Measurements from ENCODE around the gene LEF1.
A peak's percentile ranks its signal among the peaks of the same experiment; 100 is the strongest.

Gene LEF1

DNA sequence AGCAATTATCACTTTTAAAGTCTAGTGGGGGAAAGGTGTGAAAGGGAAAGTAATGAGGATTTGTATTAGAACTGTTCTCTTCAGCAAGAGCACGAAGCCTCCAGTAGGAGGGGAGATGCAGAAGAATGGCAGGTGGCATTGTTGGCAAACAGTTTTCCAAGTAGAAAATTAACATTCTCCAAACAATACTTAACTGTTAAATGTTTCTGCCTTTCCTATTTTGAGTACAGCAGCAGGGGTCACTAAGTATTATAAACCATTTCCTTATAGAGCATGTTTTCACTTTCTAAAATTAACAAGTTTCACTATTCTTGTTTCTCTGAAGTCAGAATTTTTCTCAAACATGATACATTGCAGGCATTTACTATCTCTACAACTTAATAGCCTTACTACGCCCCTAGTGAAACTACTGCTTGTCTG lies 58.7 kb downstream of the LEF1 start:
- no peak for DNase-seq (ENCODE audit: low read depth)

DNA sequence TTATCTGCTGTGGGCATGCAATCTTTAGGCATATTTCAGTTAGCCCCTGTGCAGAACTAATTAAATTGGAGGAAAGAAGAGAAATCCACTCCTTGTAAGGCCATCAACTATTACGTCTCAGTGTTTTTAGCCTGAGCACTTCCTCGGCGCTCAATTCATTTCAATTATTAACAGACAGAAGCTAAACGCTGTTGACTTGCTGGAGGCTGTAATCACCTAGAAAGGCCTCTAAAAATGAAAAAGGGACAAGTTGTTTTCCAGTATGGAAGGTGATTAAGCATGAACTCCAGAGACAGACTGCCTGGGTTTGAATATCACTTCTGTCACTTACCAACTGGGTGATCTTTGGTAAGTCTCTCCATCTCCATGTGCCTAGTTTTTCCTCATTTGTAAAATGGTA lies 59.6 kb downstream of the LEF1 start:
- no peak for DNase-seq (ENCODE audit: low read depth)

DNA sequence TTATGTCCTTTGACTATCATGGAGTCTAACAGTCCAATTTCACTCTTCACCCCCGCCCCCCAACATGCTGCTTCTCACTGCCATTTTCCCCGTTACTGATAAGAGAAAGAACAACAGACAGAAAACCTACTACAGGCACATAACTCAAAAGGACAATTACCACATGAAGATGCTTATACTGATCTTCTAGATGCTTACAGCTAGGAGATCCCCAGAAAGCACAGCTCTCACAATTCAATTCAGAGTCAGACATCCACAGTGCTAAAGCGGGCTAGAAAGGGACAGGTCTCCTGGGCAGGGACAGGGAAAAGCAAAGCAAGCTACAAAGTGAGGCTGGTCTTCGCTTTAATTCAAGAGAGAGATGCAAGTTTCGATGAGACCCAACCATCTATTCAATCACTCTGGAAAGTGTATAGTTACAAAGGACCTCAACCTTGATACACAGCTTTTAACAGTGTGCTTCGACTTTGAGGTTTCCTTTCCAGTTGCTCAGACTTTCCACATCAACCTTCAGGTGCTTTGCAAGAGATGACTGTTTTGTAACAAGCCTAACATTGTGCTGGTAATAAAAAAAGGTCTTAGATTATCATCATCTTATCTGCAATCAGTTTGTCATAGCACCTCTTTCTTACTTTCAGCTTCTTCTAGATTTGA lies 60.9 kb downstream of the LEF1 start:
- peak; percentile 61 for DNase-seq (ENCODE audit: low read depth)

DNA sequence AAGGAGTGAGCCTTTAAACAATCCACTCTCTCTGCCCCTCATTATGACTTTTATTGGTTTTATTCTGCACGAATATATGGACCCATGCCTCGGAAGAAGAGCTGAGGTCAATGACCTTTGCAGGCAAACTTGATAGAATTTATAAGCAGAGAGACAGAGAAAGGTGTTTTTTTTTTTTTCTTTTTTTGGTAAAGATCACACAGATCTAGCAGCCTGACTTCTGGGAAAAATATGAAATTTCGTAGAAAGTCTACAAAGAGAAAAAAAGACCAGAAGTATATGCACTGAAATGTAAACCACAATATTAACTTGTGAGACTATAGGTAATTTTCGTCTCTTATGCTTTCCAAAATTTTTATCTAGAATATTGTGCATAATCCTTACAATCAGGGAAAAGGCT lies 61.6 kb downstream of the LEF1 start:
- DNase-seq (ENCODE audit: low read depth) = no peak

DNA sequence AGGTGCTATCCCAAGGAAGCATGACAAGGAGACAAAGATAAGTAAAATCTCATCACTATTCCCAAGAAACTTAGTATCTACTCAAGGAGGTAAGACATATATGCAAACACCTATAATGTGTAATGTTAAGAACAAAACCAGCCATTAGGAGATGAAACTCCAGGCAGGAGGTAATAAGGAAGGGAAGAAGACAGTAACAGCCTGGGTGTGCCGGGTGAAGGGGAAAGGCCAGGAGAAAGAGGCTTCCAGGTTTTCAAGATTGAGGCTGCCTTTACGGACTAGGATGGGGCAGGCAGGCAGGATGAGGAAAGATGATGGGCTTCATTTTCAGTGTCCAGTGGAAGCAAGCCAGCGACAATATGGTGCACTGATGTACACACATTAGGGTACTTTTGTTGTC lies 62.5 kb downstream of the LEF1 start:
- no peak for DNase-seq (ENCODE audit: low read depth)

DNA sequence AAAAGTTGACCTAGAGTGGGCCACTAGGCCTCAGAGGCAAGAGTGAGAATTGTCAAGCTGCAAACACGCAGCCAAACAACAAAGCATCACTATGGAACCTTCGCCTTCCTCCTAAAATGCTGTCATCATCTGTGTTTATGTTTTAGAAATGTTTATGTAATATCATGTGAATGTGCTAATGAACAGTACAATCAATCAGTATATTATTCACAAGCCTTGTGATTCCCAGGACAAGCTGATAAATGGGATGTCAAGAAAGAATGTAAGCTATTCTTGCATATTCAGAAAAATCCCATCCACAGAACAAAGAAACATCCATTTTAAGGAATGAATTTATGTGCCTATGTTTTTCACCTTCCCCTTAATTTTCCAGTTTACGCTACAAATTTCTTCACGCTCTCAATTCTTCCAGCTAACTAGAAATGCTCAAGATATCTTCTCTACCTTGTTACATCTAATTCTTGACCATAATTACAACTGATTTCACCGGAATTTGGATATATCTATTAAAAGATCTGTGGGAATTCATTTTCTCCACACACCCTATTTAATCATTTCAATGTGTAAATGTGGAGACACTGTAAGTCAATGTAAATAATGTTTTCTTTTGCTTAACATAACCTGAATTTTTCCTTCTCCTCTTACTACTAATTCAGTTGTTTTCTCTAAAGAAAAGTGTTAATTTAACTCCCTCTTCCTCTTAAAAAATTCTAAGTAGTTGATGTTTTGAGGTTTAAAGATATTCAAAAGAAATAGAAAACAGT lies 65.5 kb downstream of the LEF1 start:
- no peak for DNase-seq (ENCODE audit: low read depth)

DNA sequence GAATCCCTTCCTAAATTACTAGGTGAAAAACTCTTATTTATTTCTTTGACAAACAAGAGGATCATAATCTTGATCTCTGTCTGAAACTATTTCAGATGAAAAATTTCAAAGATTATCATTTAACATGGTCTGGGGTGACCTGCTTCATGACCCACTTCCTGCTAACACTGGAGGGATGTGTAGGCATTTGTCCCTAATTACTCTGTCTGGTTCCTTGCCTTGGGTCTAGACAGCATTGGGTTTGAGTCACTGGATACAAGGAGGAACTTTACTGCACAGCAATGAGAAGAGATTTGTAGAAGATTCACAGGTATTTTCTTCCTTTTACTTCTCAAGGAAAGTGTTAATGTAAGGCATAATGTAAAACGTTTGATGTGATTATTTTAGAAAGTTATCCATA lies 67.9 kb downstream of the LEF1 start:
- DNase-seq (ENCODE audit: low read depth) = no peak

DNA sequence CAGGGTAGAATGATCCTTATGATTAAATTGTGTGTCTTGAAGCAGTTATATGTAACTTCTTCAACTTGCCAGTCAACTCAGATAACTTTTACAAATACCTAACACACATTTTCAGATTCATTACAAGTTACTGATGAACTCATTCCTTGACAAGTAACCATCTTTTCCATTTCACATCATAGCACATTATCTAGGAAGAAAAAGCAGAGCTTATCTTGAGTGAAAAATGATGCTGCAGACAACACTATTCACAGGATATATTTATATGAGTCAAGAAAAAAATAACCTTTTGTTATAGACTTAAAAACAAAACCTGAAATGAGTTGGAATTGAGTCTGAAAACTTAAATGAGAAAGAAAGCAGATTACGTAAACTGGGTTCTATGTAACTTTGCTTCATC lies 68.9 kb downstream of the LEF1 start:
- DNase-seq (ENCODE audit: low read depth) = no peak

DNA sequence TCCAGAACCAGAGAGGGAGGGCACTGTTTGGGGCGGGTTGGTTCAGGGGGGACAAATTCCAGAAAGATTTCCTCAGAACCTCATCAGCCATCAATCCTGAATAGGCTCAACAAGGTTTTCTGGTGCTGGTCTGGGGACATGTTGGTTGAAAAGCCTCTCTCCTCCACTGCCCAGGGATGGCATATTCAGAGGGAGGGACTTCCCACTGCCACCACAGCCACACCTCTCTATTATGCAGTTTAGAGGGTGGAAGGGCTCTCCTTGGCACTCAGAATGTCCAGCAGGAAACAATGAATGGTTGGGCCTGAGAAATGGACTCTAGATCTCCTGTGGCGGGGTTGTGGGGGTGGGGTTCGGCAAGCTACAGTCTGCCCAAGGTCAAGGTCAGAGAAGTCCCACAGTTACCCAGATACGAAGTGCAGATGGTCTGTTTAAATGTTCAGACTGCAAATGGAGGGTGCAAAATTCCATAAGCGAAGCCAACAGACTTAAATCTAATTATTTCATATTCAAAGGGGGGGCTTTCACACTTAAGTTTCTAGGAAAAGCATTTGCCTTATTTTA lies 70.7 kb downstream of the LEF1 start:
- no peak for DNase-seq (ENCODE audit: low read depth)

DNA sequence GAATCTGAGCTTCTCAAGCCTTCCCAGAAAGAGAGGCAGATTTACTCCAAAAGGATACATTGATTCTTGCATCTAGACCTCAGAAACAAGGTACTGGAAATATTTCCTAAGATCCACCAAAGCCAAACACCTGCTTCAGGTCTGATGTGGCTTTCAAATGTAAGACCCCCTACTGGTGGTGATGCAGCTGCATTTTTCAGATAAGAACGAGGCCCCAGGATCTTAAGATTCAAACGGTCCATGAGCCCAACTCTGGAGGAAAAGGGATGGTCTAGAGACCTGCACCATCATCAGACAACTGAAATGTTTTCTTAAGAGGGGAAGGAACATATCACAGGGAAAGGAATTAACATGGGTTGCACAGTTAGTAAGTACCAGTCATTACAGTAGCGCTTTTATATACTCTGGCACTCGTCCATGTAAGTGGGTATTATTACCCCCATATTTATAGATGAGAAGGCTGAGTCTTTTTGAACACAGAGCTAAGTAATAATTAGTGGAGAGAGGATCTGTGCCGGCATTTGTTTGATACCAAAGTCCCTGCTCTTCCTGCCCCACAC lies 73.7 kb downstream of the LEF1 start:
- no peak for DNase-seq (ENCODE audit: low read depth)

DNA sequence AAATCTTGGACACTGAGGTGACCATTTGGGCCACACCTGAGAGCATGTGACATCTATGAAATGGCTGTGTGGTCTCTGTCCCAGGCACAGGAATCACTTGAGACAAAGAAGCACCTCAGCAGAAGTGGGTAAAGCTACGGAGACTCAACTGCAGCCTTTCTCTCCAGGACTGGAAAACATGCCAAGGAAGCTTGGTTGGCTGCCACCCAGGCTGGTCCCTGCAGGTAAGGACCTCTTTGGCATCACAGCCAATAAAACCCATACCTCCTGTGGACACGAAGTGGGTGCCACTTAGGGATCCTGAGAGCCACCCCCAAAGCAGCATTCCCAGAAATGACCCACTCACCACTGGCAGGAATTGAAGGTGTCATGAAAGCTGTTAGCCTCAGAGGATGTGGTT lies 74.6 kb downstream of the LEF1 start:
- DNase-seq (ENCODE audit: low read depth) = no peak

DNA sequence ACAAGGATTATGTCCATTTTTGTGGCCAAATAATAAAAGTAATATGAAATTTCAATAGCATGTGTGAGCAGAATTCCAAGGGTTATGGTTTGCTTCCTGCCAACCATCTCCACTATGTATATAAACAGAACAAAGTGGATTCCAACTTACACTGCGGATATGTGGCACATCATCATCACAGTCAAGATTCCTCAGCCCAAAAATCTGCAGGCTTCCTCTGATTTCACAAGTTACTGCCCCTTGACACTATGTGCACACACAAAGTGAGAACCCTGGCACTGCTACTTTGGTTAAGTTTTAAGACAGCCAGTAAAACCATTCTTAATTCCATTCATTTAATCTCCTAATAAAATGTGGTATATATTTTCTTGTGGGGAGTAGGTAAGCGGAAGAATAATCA lies 76.4 kb downstream of the LEF1 start:
- no peak for DNase-seq (ENCODE audit: low read depth)

DNA sequence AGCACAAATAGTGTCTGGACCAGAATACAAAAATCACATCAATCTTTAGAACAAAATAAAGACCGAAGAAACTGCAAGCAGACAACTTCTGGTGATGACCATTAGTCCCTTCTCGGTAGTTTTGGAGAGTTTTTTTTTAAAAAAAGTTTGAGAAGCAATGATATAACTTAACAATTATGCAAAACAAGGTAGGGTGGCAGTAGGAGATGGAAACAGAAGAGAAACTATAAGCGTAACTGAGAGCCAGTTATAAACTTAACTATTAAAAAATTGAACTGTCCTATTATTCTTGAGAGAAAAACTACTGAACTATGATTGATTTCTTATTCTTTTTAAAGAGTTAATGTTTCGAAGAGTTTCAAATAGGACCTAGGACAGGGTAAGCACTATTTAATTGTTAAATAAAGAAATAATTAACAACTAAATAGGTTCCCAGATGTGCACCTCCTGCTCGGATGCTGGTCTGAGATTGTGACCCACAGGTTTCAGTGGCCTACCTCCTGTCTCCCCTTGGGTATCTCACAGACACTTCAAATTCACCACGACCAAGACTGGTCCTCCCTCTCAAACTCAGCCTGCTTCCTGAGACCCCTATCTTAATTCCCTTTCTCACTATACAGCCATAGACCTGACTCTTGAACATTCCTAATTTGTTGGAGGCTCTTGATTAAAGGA lies 81.3 kb downstream of the LEF1 start:
- no peak for DNase-seq (ENCODE audit: low read depth)

DNA sequence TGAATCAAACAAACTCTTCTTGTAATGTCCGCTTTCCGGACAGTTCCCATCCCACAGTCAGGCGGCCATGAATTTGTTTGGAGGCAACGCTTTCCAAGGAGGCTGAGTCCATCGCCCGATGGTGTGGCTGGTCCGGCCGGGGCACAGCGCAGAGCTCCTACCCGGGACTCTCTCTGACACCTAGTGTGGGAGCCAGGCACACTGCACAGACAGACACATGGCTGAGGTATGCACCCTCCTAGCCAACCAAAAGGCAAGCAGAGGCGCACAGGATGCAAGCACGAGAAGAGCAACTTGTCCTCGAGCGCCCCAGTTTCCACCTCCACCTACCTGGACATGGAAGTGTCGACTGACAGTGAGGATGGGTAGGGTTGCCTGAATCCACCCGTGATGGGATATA lies 87.5 kb downstream of the LEF1 start:
- no peak for DNase-seq (ENCODE audit: low read depth)

DNA sequence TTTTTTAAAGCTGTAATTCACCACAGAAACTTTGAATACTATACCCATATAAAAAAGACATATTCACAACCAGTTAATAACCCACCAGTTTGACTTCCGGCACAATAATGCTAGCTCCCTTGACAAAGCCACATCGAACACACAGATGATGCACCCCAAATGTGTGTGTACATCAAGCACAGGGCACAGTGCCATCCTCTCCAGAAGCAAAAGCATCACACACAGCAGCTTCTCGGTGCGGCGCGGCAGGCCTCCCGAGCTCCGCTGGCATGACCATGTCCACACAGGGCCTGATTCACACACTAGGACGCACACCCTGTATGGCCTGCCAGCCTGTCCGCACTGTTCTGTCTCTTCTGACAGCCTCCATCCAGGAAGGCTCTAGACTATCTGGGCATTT lies 88.0 kb downstream of the LEF1 start:
- peak; percentile 23 for DNase-seq (ENCODE audit: low read depth)

DNA sequence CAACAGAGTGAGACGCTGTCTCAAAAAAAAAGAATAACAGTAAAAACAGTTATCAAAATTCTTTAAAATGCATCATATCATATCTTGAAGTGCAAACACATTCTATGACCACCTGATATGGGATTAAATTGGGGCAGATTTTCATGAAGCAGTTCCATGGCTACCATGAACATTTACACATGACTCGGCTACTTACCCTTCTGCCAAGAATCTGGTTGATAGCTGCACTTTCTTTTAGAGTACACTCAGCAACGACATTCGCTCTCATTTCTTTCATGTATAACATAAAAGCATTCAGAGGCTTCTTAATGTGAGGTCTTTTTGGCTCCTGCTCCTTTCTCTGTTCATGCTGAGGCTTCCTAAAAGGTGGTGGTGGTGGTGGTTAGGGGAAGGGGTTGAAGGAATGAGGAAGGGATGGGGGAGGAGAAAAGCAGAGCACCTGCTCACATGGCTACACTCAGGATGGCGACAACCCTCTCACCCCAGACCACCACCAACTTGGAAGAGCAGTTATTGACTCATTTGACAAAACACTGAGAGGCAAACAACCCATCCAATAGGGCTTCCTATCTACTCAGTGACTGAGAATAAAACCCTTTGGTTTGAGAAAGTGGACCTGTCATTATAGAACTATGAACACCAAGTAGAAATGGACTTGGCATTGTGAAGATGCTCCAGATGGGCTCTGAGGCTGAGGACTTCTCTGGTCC lies 90.6 kb downstream of the LEF1 start:
- no peak for DNase-seq (ENCODE audit: low read depth)

DNA sequence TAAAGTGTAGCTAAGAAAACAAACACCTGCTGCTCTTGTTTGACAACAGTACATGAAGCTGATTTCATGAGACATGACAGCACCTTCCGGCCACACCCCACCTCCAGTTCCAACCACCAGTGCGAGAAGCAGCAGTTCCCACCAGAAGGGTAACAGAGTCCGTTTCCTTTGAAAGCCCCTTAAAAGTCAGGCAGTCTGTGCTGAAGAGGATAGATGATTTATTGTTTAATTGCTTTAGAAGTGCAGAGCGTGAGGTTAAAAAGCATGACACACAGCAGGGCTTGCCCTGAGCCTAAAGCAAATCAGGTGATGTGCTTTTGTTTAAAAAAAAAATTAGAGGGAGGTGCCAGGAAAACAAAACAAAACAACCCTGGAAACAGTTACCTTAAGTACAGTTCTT lies 96.4 kb downstream of the LEF1 start:
- DNase-seq (ENCODE audit: low read depth) = peak; percentile 44

DNA sequence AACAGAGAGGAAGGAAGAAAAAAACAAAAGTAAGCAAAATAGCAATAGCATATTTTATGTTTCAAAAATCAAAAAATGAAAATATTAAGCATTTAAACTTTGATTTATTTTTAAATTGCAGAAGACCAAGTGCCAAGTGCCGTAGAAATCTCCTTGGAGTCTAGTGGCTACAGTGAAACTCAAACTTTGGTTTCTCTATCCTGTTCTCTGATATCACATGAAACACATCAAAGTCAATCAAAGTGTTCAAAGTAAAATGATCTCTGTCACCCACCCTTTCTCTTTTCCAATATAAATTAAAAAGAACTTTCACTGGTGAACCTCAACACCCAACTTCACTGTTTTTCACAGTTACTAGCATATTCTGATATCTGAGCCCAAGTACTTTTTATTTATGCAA lies 98.0 kb downstream of the LEF1 start:
- DNase-seq (ENCODE audit: low read depth) = no peak

DNA sequence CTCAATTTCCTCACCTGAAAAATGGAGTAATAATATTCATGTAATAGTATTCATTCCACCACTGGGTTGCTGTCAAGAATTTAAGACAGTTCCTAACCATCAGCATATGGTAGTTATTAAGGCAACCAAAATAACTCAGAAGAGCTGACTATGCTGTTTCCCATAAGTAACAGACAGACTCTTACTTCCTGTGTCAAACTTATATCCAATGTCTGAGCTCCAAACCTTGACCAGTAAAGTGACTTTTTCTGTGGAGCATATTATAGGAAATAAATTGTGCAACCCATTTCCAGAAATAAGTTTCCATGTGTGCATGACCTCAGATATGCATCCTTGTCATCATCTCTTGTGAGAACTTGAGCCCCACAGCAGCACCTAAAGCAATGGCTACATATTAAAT lies 100.3 kb downstream of the LEF1 start:
- DNase-seq (ENCODE audit: low read depth) = no peak

DNA sequence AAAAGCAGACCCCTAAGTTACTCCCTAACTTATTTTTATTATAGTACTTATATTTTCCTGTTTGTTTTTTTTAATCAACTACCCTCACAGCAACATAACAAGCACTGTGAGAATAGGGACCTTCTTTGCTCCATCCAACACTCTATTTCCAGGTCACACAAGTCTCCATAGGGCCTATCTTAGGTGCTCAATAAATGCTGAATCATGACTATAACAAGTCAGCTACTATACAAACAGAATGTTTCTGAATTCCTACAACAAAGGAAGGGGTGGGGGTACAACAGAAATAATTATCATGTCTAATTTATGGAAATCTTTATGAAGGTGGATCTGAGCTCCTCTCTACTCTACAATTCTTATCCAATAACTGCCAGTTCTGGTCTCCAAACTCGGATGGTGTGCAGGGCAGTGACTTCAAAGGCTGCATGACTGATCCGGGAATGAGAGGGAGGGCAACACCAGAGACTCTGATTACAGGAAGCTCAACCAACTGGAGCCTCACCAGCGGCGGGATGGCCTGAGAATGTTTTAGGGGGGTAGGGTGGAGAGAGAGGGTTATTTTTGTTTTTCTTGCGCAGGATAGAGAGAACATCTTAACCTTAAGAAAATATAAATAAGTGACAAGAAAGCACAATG lies 107.9 kb downstream of the LEF1 start:
- no peak for DNase-seq (ENCODE audit: low read depth)

DNA sequence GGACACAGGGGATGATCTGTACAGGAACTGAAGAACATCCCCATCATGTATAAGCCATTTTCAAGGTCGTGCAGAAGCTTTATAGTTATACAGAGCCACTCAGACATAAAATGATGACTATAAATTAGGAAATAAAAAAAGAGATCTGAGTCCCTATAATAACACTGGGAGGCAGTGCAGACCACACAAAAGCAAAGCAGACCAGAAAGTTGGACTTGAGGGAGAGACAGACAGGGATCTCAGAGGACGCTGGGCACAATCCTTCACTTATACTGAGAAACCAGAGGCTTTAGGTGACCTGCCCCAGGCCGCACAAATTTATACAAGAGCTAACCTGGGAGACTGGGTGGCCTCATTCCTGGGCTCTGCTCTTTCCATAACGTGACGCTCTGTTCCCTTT lies 108.6 kb downstream of the LEF1 start:
- no peak for DNase-seq (ENCODE audit: low read depth)
